Measurements from ENCODE around the gene GRHL3.
"Not testable (repeated sequence)": the region's sequence is repeated elsewhere in the genome, so short reads cannot be mapped to it uniquely, and the experiment has no call there.

The GRHL3 gene

DNA sequence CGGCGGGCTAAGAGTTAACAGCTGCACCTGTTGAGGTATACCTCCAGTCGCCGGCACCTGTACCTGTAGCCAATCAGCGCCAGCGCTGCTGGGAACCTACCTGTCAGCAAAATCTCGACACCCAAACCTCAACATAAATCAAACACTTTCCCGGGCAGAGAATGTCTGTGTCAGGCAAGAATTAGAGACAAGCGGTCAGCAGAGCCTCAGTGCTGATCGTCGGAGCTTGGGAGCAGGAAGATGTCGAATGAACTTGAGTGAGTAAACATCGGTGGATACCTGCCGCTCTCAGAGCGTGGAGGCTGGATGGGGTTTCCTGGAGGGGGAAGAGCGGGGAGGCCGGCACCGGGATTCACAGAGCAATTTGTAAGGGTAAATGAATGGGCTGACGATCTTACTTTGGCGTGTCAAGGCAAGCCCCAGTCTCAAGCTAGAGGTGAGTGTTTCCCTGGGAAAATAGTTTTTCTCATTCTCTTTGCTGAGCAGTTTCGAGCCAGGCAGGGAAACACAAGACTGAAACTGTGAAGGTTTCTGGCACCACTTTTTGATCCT lies at the start of gene GRHL3:
TSS of gene GRHL3 (plus strand) at position 46 of the 552 bp plus-strand sequence. CDS start at position 241, 195 bp downstream.
- no peak for DNase-seq (ENCODE audit: low spot score)

DNA sequence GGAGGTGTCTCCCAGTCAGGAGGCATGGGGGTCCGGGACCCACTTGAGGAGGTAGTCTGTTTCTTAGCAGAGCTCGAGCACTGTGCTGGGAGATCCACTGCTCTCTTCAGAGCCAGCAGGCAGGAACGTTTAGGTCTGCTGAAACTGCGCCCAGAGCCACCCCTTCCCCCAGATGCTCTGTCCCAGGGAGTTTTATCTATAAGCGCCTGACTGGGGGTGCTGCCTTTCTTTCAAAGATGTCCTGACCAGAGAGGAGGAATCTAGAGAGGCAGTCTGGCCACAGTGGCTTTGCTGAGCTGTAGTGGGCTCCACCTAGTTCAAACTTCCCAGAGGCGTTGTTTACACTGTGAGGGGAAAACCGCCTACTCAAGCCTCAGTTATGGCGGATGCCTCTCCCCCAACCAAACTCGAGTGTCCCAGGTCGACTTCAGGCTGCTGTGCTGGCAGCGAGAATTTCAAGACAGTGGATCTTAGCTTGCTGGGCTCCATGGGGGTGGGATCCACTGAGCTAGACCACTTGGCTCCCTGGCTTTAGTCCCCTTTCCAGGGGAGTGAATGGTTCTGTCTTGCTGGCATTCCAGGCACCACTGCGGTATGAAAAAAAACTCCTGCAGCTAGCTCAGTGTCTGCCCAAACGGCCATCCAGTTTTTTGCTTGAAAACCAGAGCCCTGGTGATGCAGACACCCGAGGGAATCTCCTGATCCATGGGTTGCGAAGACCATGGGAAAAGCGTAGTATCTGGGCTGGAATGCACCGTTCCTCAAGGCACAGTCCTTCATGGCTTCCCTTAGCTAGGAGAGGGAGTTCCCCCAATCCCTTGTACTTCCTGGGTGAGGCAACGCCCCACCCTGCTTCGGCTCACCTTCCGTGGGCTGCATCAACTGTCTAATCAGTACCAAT lies 44.7 kb upstream of the GRHL3 start:
- DNase-seq (ENCODE audit: low spot score): not testable (repeated sequence)

DNA sequence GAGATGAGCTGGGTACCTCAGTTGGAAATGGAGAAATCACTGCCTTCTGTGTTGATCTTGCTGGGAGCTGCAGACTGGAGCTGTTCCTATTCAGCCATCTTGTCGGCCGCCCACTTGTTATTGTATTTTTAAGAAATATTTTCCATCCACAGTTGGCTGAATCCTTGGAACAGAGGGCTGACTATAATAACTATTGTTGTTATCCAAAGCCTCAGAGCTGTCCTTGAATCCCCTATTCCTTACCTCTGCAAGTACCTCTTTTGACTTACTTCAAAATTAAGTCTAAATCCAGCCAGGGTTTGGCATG lies 44.1 kb upstream of the GRHL3 start:
- DNase-seq (ENCODE audit: low spot score): no peak

DNA sequence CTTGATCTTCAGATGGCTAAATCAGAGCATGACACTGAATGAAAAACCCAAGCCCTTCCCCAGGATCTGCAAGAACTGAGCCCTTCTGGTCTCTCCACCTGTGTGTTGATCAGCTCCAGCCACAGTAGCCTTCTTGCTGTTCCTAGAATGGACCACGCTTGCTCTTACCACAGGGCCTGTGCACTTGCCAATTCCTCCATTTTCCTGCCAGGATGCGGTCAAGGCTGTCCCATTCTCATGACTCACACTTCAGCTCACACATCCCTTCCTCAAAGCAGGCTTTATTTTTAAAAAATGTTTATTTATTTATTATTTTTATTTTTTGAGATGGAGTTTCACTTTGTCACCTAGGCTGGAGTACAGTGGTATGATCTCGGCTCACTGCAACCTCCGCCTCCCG lies 43.6 kb upstream of the GRHL3 start:
- no peak for DNase-seq (ENCODE audit: low spot score)

DNA sequence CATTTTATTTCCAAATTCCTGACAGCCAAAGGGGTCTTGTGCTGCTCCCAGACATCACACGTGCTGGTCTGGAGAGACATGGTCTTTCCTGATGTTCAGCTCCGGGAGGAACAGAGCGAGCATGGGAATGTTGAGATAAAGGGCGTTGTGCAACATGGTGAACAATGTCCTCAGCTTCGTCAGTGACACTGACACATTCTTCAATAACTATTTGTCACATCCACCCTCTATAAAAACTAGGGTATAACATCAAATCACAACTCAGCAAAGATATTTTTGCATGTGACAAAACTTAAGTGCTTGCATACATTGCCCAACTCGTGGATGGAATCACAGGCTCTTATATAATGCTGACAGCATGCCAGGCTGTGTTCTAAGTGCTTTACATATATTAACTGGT lies 42.4 kb upstream of the GRHL3 start:
- no peak for DNase-seq (ENCODE audit: low spot score)

DNA sequence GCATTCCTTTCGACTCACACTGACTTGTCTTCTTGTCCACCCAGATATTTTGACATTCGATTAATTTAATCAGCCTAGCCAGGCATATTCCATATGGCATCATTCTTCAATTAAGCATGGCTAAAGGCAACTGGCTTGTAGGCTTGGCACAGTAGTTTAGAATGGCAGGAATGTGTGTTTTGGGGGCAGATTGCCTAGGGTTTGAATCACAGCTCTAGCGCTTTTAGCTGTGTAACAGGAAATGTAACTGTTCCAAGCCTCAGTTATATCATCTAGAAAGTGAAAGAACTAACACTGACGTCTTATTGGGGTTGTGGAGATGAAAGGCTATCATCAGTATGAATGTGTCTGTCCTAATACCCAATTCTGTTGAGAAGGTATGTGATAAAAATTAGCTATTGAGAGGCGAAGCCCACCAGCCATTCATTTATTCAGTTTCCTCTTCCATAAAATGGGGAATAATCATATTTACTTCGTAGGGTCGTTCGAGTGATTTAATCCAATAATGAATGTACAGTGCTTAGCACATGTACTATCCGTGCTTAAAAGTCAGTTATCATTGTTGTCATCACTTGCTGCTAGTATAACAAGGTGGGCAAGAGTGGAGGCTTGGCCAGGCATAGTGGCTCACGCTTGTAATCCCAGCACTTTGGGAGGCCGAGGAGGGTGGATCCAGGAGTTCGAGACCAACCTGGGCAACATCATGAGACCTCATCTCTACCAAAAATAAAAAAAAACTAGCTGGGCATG lies 41.6 kb upstream of the GRHL3 start:
- no peak for DNase-seq (ENCODE audit: low spot score)

DNA sequence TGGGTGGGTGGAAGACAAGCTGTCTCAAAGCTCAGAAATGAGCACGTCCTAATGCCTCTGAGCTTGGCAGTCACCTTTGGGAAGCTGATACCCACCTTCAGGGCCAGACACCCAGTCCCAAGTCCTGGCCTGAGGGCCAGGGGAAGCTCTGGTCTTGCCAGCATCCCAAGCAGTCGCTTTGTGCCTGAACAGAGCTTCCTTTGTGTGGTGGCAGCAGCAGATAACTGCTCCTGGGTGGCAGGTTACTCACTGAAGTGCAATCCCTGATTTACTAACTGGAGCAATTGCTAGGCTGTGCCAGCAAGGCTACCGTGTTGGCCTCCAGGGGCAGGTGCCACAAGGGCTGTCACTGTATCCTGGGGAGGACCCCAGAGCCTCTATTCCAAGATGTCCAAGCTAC lies 40.4 kb upstream of the GRHL3 start:
- no peak for DNase-seq (ENCODE audit: low spot score)

DNA sequence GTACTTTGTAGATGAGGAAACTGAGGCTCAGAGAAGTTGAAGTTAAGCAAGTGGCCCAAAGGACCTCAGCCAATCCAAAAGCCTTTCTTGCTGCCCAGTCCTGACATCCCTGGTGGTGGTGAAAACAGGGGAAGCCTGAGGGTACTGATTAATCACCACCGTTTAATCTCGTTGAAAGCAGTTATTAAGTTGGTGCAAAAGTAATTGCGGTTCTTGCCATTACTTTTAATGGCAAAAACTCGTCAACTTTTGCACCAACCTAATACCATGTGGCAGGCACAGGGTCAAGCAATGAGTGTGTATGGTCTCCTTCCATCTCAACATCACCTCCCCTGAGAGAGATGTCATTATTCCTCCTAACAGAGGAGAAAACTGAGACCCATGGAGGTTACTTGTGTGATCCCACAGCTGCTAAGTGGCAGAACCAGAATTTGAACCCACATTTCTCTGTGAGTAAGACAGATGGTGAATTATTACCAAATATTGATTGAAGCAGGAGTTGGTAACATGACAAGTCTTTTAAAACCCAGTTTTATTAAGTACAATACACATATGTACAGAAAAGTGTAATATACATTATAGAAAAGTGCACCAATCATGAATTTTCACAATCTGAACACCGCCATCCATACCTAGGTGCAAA lies 39.4 kb upstream of the GRHL3 start:
- no peak for DNase-seq (ENCODE audit: low spot score)

DNA sequence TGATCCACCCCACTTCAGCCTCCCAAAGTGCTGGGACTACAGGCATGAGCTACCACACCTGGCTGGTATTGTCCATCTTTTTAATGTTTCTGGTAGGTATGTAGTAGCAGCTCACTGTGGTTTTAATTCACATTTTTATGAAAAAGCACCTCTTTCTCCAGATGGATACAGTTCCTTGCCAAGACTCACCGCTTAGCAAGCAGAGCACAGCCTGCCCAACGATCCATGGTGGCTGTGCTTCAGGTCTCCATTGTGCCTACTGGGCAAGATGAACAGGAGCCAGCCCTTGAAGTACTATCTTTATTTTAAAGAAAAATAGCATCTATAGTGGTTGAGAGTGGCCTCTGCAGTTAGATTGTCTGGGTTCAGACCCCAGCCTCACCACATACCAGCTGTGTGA lies 37.6 kb upstream of the GRHL3 start:
- DNase-seq (ENCODE audit: low spot score): no peak

DNA sequence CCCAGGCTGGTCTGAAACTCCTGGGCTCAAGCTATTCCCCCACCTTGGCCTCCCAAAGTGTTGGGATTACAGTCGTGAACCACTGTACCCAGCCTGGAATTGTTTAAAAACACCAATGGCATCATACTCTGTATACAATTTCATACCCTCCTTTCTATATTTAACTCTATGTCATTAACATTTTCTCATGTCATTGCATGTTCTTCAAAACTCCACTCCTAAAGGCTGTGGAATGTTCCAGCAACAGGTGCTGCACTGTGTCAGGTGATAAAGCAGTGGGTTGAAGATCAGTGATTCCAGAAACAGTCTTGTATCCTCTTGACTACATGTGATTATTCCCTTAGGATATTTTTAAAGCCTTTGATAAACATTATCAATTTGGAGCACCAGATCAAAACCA lies 36.7 kb upstream of the GRHL3 start:
- no peak for DNase-seq (ENCODE audit: low spot score)

DNA sequence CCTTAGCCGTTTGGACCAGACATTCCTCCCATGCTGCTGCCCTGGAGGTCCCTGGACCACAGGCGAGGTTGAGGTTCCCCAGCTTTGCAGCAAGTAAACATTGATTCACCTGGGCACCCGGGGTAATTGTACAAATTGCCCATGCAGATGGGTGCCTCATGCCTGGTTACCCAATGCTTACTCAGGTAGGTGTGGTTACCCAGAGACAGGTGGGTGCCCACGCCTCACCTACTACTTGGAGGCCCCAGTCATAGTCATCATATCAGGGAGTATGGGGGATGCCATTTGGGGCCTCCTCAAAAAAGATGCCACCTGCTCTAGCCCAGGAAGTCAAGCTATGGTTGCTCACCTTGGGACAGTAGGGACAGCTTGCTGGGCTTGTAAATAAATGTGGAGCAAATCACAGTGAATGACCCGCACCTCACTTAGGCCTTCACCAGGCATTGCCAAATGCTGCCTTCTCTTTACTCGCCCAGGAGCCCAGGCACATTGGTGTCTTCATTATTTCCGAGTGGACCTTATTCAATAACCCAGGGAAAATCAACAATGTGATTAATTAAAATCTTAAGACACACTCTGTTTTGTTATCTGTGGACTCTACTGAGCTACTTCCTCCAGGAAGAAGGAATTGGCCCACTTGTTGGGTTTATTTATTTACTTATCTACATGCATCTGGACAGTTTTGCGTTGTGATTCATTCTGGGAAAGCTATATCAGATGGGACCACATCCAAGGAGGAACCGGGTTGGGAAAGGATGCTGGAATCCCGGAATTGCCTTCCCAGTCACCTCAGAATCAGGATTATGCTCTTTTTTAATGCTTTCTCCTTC lies 35.6 kb upstream of the GRHL3 start:
- no peak for DNase-seq (ENCODE audit: low spot score)

DNA sequence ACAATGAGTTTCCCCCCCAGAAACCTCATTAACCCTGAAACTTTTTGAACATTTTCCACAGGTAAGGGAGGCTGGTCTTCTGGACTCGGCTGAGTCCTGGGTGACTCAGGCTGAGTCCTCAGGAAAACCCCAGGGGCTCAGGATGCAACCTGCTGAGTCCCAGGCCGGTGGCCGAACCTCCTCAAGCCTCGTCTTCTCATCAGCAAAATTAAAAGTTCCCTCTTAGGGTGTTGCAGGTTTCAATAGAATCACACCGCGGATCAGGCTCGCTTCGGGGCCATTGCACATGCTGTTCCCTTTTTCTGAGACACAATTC lies 35.0 kb upstream of the GRHL3 start:
- DNase-seq (ENCODE audit: low spot score): no peak

DNA sequence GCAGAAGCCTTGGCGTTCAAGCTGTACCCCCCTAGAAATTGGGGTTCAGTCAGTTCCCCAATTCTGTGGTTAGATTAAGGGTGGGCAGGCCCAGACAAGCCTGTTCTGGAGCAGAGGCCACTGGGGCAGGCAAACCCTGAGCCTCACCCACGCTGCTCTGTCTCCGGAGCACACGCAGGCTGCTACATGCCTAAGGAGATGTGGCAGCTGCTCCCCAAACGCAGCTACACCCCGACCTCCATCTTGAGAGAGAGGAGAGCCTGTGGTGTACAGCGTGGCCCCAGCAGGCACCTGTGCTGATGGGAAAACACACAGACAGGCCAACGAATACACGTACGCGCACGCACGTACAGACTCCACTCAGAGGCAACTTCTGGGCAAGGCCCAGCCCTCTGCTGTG lies 33.9 kb upstream of the GRHL3 start:
- DNase-seq (ENCODE audit: low spot score): no peak

DNA sequence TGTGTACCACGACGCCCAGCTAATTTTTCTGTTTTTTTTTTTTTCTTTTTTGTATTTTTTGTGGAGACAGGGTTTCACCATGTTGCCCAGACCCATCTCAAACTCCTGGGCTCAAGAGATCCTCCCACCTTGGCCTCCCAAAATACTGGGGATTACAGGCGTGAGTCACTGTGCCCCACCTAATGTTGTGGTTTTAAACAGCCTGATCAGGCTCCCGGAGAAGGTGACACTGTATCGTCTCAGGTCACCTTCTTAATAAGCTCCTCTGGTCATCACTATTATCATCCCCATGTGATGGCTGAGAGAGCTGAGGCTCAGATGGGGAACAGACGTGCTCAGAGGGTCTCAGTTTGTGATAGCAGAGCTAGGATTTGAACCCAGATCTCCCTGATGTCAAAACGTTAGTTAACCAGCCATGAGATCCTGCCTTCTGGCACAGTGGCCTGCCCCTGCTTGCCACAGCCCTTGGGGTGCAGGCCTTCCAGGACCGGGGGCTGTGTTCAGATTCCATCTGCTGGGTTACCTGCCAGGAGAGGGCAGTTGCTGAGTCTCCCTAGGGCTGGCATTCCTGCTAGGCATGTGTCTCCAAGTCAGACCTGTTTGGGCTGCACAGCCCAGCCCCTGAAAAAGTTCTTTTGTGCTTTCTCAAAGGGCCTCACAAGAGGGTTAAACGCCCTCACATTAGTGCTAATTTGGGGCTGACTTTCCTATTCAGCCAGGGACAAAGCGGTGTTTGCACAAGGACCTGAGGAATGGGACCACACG lies 32.7 kb upstream of the GRHL3 start:
- DNase-seq (ENCODE audit: low spot score): no peak

DNA sequence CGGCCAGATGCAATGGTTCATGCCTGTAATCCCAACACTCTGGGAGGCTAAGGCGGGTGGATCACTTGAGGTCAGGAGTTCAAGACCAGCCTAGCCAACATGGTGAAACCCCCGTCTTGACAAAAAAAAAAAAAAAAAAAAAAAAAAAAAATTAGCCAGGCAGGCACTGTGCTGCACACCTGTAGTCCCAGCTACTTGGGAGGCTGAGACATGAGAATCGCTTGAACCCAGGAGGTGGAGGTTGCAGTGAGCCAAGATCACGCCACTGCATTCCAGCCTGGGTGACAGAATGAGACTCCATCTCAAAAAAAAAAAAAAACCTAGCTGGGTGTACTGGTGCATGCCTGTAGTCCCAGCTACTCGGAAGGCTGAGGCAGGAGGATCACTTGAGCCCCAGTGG lies 31.4 kb upstream of the GRHL3 start:
- not testable (repeated sequence) for DNase-seq (ENCODE audit: low spot score)

DNA sequence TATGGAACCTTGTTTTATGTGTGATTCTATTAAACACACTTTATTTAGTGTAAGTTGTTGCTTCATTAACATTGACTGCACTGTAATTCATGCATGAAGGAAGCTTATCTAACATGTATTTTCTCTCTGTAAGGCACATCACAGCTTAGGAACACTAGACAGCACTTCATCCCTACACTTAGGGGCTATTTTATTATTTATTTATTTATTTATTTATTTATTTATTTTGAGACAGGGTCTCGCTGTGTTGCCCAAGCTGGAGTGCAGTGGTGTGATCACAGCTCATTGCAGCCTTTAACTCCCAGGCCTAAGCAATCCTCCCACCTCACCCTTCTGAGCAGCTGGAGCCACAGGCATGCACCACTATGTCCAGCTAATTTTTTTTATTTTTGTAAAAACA lies 30.7 kb upstream of the GRHL3 start:
- no peak for DNase-seq (ENCODE audit: low spot score)

DNA sequence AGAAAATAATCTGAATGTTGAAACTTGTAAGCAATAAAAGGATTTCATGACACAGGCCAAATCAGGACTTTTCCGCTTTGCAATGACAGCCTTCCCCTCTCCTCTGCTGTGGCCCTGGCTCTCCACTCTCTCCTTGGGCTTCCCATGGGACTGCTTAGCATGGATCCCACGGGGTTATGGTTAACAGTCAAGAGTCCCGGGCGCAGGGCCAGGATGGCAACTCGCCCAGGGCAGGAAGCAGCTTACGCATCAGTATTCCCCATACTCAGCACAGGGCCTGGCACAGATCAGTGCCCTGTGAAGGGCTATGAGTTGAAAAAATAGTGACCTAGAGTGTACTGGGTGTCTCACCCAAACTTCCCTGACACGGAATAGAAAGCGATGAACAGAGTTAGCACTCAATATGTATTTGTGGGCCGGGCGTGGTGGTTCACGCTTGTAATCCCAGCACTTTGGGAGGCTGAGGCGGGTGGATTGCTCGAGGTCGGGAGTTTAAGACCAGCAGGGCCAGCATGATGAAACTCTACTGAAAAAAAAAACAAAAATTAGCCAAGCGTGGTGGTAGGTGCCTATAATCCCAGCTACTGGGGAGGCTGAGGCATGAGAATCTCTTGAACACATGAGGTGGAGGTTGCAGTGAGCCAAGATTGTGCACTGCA lies 29.1 kb upstream of the GRHL3 start:
- peak; percentile 94 for DNase-seq (ENCODE audit: low spot score)

DNA sequence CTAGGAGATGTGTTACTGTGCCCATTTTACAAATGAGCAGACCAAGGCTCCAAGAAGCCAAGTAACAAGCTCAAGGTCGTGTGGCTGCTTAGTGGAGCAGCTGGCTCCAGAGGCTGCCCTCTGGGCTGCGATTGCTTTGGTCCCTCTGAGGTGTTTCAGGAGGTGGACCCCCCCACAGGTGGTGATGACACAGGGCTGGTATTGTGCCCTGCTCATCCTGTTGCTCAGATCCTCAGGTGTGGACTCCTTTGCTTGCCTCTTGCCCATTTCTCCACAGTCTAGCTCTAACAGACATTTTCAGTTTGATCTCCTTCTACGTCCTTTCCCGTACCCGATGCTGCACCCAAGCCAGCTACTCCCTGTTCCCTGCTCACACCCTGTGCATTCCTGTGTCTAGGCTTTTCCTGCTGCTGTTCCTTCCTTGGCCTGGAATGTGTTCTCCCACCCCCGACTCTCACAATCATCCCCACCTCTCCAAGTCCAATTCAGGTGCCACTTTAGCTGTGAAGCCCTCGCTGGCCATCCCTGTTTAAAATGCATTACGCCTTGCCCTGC lies 28.1 kb upstream of the GRHL3 start:
- no peak for DNase-seq (ENCODE audit: low spot score)

DNA sequence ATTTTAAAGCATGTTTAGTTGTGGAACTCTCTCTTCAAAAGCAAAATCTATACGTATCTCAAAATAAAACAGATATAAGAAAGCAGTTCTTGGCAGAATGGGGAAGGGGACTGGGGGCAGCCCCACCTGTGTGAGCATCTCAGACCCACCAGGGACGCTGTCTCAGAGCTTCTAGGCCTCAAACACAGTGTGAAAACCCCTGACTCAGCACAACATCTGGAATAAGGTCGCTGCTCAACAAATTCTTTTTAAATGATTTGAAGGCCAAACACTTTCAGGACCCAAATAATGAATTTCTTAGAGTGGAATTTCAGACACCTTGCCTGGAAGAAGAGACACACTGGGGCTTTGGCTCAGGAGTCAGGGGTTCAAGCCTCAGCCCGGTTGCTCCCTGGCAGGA lies 27.1 kb upstream of the GRHL3 start:
- no peak for DNase-seq (ENCODE audit: low spot score)

DNA sequence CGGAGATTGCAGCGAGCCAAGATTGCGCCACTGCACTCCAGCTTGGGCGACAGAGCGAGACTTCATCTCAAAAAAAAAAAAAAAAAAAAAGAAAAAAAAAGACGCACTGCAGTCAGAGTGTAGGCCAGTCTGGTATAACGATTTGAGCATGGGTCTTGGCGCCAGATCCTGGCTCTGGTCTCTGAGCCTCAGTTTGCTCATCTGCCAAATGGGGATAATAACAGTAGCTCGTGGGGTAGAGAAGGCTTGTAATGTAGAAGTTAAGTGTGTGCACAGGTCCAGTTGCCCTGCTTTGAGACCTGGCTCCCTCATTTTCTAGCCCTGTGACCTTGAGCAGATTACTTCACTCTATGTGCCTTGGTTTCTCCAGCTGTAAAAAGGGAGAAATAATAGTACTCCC lies 26.3 kb upstream of the GRHL3 start:
- DNase-seq (ENCODE audit: low spot score): no peak

Data from pons (tissue), 1 donor.